GM18498 (cell line): ENCODE data around the gene NKIRAS1.
"Not testable (repeated sequence)": the region's sequence is repeated elsewhere in the genome, so short reads cannot be mapped to it uniquely, and the experiment has no call there.

Experiments used
- ATAC-seq: cut with Tn5 transposase; IDR thresholded peaks from one replicate; pipeline ENCODE4 v1.9.1; 2021; ENCODE audit warnings: mild to moderate bottlenecking, moderate library complexity; ENCODE audit not compliant: unreplicated experiment

Gene NKIRAS1

GRCh38 chr3:23911397-23911796 is 5.4 kb downstream of the NKIRAS1 start:
- ATAC-seq = no peak

GRCh38 chr3:23909341-23909740 is 7.4 kb downstream of the NKIRAS1 start:
- ATAC-seq = no peak

DNA sequence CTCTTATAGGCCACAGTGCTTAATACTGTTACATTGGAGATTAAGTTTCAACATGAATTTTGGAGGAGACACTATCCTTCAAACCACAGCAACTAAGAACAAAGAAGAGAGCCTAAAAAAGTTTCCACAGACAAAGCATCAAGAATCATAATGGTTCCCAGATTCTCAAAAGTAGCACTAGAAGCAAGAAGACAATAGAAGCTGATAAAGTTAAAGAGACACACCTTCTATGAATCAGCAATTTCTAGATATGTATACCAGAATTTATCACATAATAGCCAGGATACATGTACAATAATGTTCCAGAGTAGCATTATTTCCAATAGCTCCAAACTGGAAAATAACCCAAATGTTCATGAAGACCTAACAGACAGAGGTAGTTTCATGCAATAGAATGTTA is 12.2 kb downstream of the NKIRAS1 start:
- no peak for ATAC-seq

GRCh38 chr3:23900744-23901143 is 16.0 kb downstream of the NKIRAS1 start:
- no peak for ATAC-seq

- ATAC-seq = no peak
Measured at GRCh38 chr3:23895181-23895580, 21.6 kb downstream of the NKIRAS1 start.

DNA sequence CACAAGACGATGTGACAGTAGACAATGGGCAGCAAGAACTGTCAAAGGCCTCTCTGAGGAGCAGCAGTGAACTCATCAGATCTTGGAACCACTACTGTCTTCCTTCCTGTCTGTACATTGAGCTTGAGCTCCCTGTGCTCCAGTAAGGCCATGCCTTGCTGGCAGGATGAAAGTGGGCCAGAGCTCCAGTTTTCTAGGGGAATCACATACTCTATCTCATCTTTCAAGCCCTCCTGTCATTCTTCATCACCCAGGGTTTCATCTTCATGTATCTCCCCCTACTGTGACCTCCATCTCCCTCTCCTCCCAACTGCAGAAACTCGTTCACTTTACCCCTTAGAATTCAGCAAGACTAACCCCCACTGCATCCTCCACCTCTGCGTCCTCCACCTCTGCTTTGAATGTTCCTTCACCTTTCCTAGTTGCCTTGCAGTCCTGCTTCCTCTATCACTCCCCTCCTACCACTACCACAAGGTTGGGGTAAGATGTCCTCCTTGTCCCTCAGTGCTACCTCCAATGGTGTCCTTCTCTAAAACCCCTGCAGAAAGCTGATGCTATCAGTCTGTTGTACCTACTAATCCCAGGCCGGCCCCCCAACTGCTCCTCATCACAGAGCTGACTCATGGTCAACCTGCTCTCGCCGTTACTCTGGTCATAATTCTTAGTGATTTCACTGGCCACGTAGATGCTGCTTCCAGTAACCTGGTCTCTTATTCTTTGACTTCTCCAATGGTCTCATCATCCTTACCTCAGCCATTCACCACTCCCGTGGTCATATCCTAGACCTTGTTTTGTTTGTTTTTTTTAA is 22.3 kb downstream of the NKIRAS1 start:
- no peak for ATAC-seq

DNA sequence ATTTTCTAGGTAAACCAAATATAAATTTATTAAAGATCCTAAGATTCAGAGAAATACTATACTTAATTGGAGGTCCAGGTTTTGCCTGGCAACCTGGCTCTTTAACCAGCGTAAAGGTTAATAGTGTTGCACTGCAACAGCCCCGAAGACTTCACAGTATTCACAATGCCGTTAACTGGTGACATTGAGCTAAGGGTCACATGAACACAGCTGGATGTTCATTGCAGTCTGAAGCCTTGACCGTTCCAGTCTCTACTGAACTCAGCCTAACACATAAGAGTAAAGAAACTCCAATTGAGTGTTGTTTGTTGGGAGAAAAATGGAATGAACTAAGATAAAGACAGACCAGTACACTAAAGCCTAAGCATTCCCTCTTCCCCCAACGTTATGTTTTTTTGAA is 26.8 kb downstream of the NKIRAS1 start:
- no peak for ATAC-seq

- no peak for ATAC-seq
Measured at GRCh38 chr3:23889386-23889785, 27.4 kb downstream of the NKIRAS1 start.

- ATAC-seq = no peak
Measured at GRCh38 chr3:23888617-23889228, 28.1 kb downstream of the NKIRAS1 start.

DNA sequence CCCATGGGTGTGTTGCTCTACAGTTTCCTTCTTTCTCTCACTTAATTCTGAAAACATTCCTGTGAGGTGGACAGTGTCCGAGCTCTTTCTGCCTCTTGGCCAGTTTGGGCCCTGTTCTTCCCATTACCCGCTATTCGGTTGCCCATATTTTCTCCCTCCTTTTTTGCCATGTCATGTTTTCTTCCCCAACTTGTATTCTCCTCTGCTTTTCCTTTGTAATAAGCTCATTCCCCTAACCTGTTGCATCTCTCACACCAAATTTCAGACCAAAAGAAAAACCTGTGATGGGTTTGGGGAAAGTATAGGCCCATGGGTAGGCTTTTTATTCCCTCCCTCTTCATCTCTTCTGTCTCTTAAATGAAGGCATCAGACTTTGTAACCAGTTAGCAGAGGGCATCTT is 30.5 kb downstream of the NKIRAS1 start:
- no peak for ATAC-seq

GRCh38 chr3:23885210-23885609 is 31.6 kb downstream of the NKIRAS1 start:
- ATAC-seq = no peak

- no peak for ATAC-seq
Measured at GRCh38 chr3:23884481-23884880, 32.3 kb downstream of the NKIRAS1 start.

DNA sequence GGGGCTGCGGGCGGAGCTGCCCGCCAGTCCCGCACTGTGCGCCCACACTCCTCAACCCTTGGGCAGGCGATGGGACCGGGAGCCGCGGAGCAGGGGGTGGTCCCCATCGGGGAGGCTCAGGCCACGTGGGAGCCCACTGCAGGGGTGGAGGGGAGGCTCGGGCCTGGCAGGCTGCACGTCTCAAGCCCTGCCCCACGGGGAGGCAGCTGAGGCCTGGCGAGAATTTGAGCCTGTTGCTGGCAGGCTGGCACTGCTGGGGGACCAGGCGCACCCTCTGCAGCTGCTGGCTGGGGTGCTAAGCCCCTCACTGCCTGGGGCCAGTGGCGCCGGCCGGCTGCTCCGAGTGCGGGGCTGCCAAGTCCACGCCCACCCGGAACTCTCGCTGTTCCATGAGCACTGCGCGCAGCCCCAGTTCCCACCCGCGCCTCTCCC is 34.3 kb downstream of the NKIRAS1 start:
- ATAC-seq = no peak

GRCh38 chr3:23881993-23882392 is 34.8 kb downstream of the NKIRAS1 start:
- ATAC-seq = not testable (repeated sequence)

DNA sequence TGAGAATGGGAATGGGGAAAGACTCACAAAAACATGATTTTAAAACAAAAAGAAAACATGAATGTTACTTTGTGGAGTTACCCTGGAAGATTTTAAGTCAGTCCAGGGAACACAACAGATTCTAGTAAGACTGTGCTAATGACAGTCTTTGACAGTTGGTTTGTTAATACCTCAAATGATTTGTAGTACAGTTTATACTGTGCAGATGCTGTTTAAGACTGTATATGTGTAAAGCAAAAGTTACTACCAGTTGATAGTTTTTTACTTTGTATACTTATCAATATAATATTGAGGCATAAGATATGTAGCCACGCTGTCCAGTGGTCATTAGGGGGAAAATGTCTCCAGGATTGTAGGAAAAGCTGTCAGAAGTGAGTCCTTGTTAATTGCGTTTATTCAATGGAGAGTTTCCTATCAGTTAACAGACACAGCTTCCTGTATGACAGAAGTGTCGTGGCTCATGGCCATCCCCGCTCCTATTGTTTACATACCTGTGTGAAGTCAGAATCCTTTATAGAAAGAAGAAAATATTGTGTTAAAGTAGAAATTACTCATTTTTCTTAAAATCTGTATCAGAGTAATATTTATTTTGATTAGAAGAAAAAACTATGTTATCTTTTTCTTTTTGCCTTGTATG is 36.0 kb downstream of the NKIRAS1 start:
- no peak for ATAC-seq

DNA sequence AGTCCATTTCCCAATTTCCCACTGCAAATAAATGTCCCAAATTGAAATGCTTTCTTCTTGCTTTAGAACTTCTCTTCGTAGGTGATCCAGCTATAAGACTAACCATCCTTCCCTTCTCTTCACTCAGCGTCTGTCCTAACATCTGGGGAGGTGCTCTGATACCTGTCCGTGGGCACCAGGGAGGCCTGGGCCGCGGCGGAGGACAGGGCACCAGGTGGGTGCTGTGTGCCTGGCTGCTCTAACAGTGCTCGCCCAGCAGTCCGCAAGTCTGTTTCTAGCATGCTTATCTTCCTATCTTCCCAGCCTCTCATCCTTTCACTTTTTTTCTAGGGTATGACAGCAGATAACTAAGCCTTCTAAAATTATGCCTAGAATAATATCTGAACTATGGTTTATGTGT is 37.3 kb downstream of the NKIRAS1 start:
- ATAC-seq = no peak

GRCh38 chr3:23877329-23877980 is 39.3 kb downstream of the NKIRAS1 start:
- no peak for ATAC-seq

- ATAC-seq = no peak
Measured at GRCh38 chr3:23876923-23877322, 39.9 kb downstream of the NKIRAS1 start.

- ATAC-seq = no peak
Measured at GRCh38 chr3:23875113-23875725, 41.6 kb downstream of the NKIRAS1 start.

GRCh38 chr3:23874359-23875112 is 42.3 kb downstream of the NKIRAS1 start:
- ATAC-seq = no peak
